Measurements from ENCODE around the gene EXD2.
"Not testable (repeated sequence)": the region's sequence is repeated elsewhere in the genome, so short reads cannot be mapped to it uniquely, and the experiment has no call there.

EXD2 gene

GRCh38 chr14:69281450-69282169 is 90.3 kb downstream of the EXD2 start:
- no peak for DNase-seq (ENCODE audit: low spot score)

GRCh38 chr14:69282448-69282847 is 91.2 kb downstream of the EXD2 start:
- no peak for DNase-seq (ENCODE audit: low spot score)

GRCh38 chr14:69284170-69284569 is 92.9 kb downstream of the EXD2 start:
- DNase-seq (ENCODE audit: low spot score), result no peak

GRCh38 chr14:69285661-69286255 is 94.5 kb downstream of the EXD2 start:
- DNase-seq (ENCODE audit: low spot score), result no peak

GRCh38 chr14:69287098-69288010 is 96.1 kb downstream of the EXD2 start:
- DNase-seq (ENCODE audit: low spot score), result peak; percentile 37

- peak; percentile 60 for DNase-seq (ENCODE audit: low spot score)
Observed at GRCh38 chr14:69288011-69288771, 96.9 kb downstream of the EXD2 start.

- DNase-seq (ENCODE audit: low spot score), result peak; percentile 40
Observed at GRCh38 chr14:69288956-69289705, 97.8 kb downstream of the EXD2 start.

- no peak for DNase-seq (ENCODE audit: low spot score)
Observed at GRCh38 chr14:69289811-69290520, 98.7 kb downstream of the EXD2 start.

- DNase-seq (ENCODE audit: low spot score), result not testable (repeated sequence)
Observed at GRCh38 chr14:69290881-69291280, 99.6 kb downstream of the EXD2 start.

- no peak for DNase-seq (ENCODE audit: low spot score)
Observed at GRCh38 chr14:69291396-69291795, 100.1 kb downstream of the EXD2 start.

- DNase-seq (ENCODE audit: low spot score), result peak; percentile 47
Observed at GRCh38 chr14:69291891-69292561, 100.7 kb downstream of the EXD2 start.

Measured in AG20443 (cell line).